ENCODE results near the gene CDCA5.

Gene CDCA5

GRCh38 chr11:65083834-65084597, at the start of gene CDCA5, which contains the start of gene ZFPL1:
CDCA5 (minus strand) TSS chr11:65084040; CDS start chr11:65083978, 62 bp downstream.
ZFPL1 (plus strand) TSS chr11:65084222; CDS start chr11:65084699, 477 bp downstream.
- DNase-seq, result peak; percentile 96

GRCh38 chr11:65132988-65133700, 49.3 kb upstream of the CDCA5 start:
- peak; percentile 70 for DNase-seq

GRCh38 chr11:65132238-65132987, 48.6 kb upstream of the CDCA5 start:
- no peak for DNase-seq

- no peak for DNase-seq
These were observed 48.0 kb upstream of the CDCA5 start for GRCh38 chr11:65131895-65132237.

GRCh38 chr11:65131417-65131776, 47.6 kb upstream of the CDCA5 start:
- no peak for DNase-seq

GRCh38 chr11:65130631-65131416, 47.0 kb upstream of the CDCA5 start:
- DNase-seq, result no peak

GRCh38 chr11:65129649-65130441, 46.0 kb upstream of the CDCA5 start:
- no peak for DNase-seq

GRCh38 chr11:65128182-65129145, 44.6 kb upstream of the CDCA5 start:
- DNase-seq, result no peak

GRCh38 chr11:65127473-65128181, 43.8 kb upstream of the CDCA5 start:
- DNase-seq, result no peak

- no peak for DNase-seq
These were observed 42.9 kb upstream of the CDCA5 start for GRCh38 chr11:65126624-65127274.

GRCh38 chr11:65125197-65126056, 41.6 kb upstream of the CDCA5 start:
- no peak for DNase-seq

- DNase-seq, result no peak
These were observed 40.8 kb upstream of the CDCA5 start for GRCh38 chr11:65124480-65125196.

- DNase-seq, result peak; percentile 99
These were observed 38.2 kb upstream of the CDCA5 start, which contains the start of the genes FAU and MRPL49 for GRCh38 chr11:65121865-65122696. FAU (minus strand) TSS chr11:65122134; CDS start chr11:65121813, 321 bp downstream. MRPL49 (plus strand) TSS chr11:65122321; CDS start chr11:65122347, 26 bp downstream.

GRCh38 chr11:65121447-65121864, 37.6 kb upstream of the CDCA5 start:
- peak; percentile 36 for DNase-seq

GRCh38 chr11:65120831-65121230, 37.0 kb upstream of the CDCA5 start:
- no peak for DNase-seq

GRCh38 chr11:65119670-65119995, 35.8 kb upstream of the CDCA5 start:
- no peak for DNase-seq
